ENCODE results near the gene INPP5E. TPM values are rescaled to one million over a fixed set of nuclear protein-coding genes. Genes with fewer than 3 reads are reported as not detected.

Gene INPP5E
- total and polyA plus RNA-seq, 10 donors = 7.8 to 25.3 (median 17.3) TPM

DNA sequence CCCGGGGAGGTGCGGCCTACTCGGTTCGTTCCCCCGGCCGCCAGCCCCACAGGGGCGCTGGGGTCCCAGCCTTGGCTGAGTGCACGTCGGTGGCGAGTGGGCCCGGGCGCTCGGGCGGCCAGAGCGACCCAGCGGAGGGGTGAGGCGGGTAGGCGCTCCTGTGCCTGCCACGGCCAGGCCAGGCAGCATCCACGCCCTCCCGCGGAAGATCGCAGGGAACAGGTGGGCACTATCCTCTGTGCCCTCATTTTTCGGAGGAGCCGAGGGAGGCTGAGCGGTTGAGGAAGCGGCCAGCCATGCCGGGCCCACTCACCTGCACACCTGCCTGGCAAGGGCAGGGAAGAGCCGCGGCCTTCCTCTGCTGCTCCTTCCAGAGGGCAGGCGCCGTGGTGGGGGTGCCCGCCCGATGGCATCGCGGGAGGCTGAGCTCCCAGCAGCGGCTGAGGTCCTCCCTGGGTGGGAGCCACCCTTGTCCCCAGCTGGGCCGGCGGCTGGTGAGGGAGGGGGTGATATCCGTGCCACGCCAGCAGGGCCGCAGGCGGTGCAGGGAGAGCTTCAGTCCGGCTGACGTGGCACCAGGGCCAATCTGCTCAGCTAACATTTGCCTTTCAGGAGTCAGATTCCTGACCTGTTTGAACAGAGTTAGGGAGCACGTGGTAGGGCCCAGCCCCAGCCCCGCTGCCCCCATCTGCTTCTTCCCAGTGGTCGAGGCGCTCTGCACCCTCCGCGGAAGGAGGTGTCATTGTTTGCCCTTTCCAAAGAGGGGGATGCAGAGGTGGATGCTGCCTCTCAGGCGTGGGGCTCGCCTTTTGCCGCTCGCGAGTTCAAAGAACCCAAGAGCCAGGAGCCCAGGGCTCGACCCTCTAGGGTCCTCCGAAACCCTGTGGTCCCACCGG lies 44.8 kb upstream of the INPP5E start:
- Histone ChIP-seq H3K4me1 (peaks cover 34 to 88% (median 74%) of the 10 kb centered on the region in 6 donors), H3K4me3 (peak overlapping the region; percentile 39 to 97 (median 60)), H3K9me3 (no peaks in the 10 kb centered on the region), H3K27me3 (replicated peaks in 1 of 7) (no peaks in the 10 kb centered on the region), H3K27ac (peak overlapping the region; percentile 4 to 100 (median 99)), H3K36me3 (peaks cover 0 to 14% (median 2%) of the 10 kb centered on the region in 6 donors)
- TF ChIP-seq POLR2A (IDR thresholded peaks at IDR 0.05) = no peak
- TF ChIP-seq, protein P1, sequence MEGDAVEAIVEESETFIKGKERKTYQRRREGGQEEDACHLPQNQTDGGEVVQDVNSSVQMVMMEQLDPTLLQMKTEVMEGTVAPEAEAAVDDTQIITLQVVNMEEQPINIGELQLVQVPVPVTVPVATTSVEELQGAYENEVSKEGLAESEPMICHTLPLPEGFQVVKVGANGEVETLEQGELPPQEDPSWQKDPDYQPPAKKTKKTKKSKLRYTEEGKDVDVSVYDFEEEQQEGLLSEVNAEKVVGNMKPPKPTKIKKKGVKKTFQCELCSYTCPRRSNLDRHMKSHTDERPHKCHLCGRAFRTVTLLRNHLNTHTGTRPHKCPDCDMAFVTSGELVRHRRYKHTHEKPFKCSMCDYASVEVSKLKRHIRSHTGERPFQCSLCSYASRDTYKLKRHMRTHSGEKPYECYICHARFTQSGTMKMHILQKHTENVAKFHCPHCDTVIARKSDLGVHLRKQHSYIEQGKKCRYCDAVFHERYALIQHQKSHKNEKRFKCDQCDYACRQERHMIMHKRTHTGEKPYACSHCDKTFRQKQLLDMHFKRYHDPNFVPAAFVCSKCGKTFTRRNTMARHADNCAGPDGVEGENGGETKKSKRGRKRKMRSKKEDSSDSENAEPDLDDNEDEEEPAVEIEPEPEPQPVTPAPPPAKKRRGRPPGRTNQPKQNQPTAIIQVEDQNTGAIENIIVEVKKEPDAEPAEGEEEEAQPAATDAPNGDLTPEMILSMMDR (IDR thresholded peaks at IDR 0.05 in 8 of 11, conservative IDR thresholded peaks at IDR 0.05 in 3 of 11) = no peak
- no peak for TF ChIP-seq POLR2AphosphoS5 (IDR thresholded peaks at IDR 0.05)
- WGBS, 5 donors = 40 to 58% (median 43%) methylated on average over 34 to 59 of the region's 59 CpGs
- intact Hi-C loops (cut with DNase I; ENCODE audit: low total_unique reads) = loop anchor here (10.0 kb wide), 1 partner anchor 50 kb away; no protein-coding TSS in a partner anchor
- peak; percentile 93 for DNase-seq

DNA sequence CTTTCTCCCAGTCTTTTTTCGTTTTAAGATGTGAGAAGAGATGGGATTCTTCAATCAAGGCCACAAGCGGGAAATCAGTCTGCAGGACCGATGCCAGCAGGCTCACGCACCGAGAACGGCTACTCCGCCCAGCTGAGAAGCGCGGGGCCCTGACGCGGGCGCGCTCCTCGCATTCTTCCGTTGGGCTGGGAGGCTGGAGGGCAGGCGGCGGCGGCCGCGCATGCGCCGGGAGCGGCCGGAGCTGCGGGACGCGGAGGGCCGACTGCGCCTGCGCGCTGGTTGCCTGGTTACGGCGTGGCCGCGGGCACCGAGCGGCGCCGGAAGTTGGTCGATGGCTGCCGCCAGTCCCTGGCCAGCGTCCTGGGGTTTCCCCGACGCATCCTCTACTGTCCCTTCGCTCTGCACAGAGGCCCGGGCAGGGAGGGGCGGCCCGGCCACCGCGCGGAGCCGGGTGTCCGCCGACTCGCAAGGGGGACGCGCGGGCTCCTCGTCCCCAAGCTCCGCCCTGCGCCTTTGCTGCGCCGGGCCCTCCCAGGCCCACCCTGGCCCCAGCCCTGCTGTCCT lies 44.0 kb upstream of the INPP5E start:
- H3K27me3 ChIP-seq (replicated peaks in 1 of 7) = no peaks in the 10 kb centered on the region
- intact Hi-C loops (cut with DNase I; ENCODE audit: low total_unique reads) = loop anchor here (10.0 kb wide), 1 partner anchor 51 kb away; no protein-coding TSS in a partner anchor
- DNase-seq = peak; percentile 99
- peaks cover 0 to 21% (median 2%) of the 10 kb centered on the region in 6 donors for H3K36me3 ChIP-seq
- H3K4me3 ChIP-seq = peak overlapping the region; percentile 39 to 97 (median 60)
- TF ChIP-seq POLR2AphosphoS5 (IDR thresholded peaks at IDR 0.05) = peak; percentile 89 to 92 (median 91)
- TF ChIP-seq, protein P1 (IDR thresholded peaks at IDR 0.05 in 8 of 11, conservative IDR thresholded peaks at IDR 0.05 in 3 of 11) = peak in 2 of 11 experiments; percentile 5 to 14
- peak in 1 of 3 donors; percentile 12 for TF ChIP-seq POLR2A (IDR thresholded peaks at IDR 0.05)
- peak overlapping the region; percentile 94 to 100 (median 99) for H3K27ac ChIP-seq
- H3K9me3 ChIP-seq = no peaks in the 10 kb centered on the region
- WGBS, 5 donors = 0 to 2% (median 1%) methylated on average over 20 to 63 of the region's 63 CpGs
- peaks cover 34 to 88% (median 76%) of the 10 kb centered on the region in 6 donors for H3K4me1 ChIP-seq

DNA sequence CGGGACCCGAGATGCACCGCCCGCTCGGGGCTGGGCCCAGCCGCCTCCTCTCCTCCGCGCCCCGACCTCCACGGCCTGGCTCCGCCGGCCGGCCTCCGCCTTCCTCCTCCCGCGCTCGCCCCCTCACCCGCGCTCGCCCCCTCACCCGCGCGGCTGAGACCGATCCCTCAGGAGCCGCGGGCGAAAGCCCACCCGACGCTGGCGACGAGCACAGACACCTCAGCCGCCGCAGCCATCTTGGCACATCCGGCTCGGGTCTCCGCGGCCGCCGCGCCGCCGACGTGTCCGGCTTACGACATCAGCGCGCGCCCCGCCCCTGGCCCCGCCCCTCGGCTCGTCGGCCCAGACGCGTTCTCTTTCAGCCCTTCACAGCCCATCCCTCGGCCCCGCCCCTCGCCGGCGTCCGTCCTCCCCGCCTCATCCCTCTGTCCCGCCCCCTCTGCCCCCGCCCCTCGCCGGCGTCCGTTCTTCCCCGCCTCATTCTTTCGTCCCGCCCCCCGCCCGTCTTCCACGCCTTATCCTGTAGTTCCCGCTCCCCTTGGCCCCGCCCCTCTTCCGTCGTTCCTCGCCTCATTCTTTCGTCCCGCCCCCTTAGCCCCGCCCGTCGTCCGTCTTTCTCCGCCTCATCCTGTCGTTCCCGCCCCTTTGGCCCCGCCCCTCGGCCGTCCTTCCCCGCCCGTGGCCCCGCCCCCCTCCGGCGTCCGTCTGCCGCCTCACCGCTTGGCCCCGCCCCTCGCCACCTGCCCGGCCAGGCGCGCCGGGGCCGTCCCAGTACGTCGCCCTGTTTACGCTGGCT lies 43.3 kb upstream of the INPP5E start, which contains the start of gene SEC16A:
Gene SEC16A (minus strand): TSS at position 248 of the 796 bp plus-strand sequence. CDS start 5,425 bp downstream, outside the sequence.
- no peaks in the 10 kb centered on the region for H3K9me3 ChIP-seq
- intact Hi-C loops (cut with DNase I; ENCODE audit: low total_unique reads) = loop anchor here (10.0 kb wide), 1 partner anchor 52 kb away; no protein-coding TSS in a partner anchor
- H3K4me1 ChIP-seq = peaks cover 34 to 88% (median 72%) of the 10 kb centered on the region in 6 donors
- TF ChIP-seq POLR2A (IDR thresholded peaks at IDR 0.05) (peak in 2 of 3 donors; percentile 38 to 44), POLR2AphosphoS5 (IDR thresholded peaks at IDR 0.05) (peak; percentile 92 to 96 (median 95))
- TF ChIP-seq, protein P1 (IDR thresholded peaks at IDR 0.05 in 8 of 11, conservative IDR thresholded peaks at IDR 0.05 in 3 of 11) = peak in 3 of 11 experiments; percentile 14 to 29 (median 16)
- peak within 1 kb of the TSS; percentile 82 to 97 (median 86) for H3K4me3 ChIP-seq
- 1% methylated on average over 43 to 109 of the region's 109 CpGs for WGBS, 5 donors
- H3K27me3 ChIP-seq (replicated peaks in 1 of 7) = no peaks in the 10 kb centered on the region
- H3K36me3 ChIP-seq = peaks cover 0 to 28% (median 7%) of the 10 kb centered on the region in 6 donors
- DNase-seq = peak; percentile 100
- H3K27ac ChIP-seq = peak within 1 kb of the TSS; percentile 96 to 100 (median 99)
